ENCODE data around the gene DCUN1D4. TPM values are rescaled to one million over a fixed set of nuclear protein-coding genes. Genes with fewer than 3 reads are reported as not detected.

Gene DCUN1D4
- total RNA-seq, 2 experiments from 2014 or later = 24.4 to 30.4 TPM

DNA sequence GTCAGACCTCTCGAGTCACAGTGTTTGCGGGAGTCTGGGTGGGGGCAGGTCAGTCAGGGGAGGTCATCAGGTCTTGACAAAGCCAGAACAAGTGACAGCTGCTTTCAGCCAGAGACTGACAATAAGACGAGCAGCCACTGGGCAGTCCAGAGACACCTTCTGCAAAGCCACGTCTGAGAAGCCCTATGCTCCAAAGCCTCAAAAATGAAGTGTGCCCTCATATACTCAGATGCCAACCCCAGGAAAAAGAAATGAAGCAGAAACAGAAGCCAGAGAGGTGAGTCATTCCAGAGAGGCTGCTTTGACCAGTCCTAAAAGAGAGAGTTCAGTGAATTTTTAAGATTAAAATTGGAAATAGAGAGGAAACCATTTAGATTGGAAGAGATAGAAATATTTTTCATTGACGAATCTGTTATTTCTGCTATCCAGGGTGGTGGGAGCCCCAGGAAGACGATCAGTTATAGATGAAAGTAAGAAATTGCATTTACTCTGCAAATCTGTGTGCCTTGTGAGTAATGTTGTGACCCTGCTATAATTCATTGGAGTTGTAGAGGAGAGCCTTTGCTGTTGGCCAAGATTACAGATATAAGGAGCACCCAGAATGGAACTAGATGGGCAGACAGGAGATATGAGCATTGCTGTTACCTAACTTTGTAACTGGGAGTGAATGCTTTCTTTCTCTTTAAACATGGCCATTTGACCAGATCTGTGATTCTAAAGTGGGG lies 99.3 kb downstream of the DCUN1D4 start:
- no peak for TF ChIP-seq EZH2phosphoT487 (IDR thresholded peaks at IDR 0.05; ENCODE audit: borderline replicate concordance, low read depth, low read length)
- TF ChIP-seq, protein P1, sequence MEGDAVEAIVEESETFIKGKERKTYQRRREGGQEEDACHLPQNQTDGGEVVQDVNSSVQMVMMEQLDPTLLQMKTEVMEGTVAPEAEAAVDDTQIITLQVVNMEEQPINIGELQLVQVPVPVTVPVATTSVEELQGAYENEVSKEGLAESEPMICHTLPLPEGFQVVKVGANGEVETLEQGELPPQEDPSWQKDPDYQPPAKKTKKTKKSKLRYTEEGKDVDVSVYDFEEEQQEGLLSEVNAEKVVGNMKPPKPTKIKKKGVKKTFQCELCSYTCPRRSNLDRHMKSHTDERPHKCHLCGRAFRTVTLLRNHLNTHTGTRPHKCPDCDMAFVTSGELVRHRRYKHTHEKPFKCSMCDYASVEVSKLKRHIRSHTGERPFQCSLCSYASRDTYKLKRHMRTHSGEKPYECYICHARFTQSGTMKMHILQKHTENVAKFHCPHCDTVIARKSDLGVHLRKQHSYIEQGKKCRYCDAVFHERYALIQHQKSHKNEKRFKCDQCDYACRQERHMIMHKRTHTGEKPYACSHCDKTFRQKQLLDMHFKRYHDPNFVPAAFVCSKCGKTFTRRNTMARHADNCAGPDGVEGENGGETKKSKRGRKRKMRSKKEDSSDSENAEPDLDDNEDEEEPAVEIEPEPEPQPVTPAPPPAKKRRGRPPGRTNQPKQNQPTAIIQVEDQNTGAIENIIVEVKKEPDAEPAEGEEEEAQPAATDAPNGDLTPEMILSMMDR (conservative IDR thresholded peaks at IDR 0.05; ENCODE audit: low read length) = no peak
- CTCF ChIA-PET (ENCODE audit: unreplicated experiment) = no interaction called here

DNA sequence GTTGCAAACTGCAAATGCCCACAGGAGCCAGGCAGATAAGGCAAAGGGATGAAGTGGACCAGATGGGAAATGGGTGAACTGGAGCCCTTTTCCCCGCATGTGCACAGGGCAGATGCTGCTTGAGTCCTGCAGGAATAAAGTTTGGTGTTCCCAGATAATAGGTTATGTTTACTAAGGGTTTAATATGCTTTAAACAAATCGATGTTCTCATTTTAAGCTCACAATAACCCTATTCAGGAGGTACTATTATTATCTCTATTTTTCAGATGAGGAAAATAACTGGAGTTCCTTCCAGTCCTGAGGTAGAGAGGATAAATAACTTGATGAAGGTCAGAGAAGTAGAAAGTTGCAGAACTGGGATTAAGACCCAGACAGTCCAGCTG lies 99.9 kb downstream of the DCUN1D4 start:
- H4K20me1 ChIP-seq (ENCODE audit: insufficient read depth, low read length) = no peaks in the 10 kb centered on the region
- H3K4me3 ChIP-seq (ENCODE audit: low read depth, low read length, poor library complexity, severe bottlenecking) = no peak overlapping the region
- no peak for DNase-seq (ENCODE audit: low spot score)
- intact Hi-C loops (cut with micrococcal nuclease; ENCODE audit: unreplicated experiment) = no loop called here
- no peak overlapping the region for H2AFZ ChIP-seq (ENCODE audit: low read length)
- POLR2A ChIA-PET = no interaction called here
- H3K36me3 ChIP-seq (ENCODE audit: insufficient read depth, low read length) = no peaks in the 10 kb centered on the region
- BruUV-seq (replicated peaks) = no TSS peak
- H3K4me1 ChIP-seq (ENCODE audit: insufficient read depth, low read length, poor library complexity, severe bottlenecking) = no peaks in the 10 kb centered on the region
- H3K27ac ChIP-seq (ENCODE audit: low read depth, low read length, poor library complexity, severe bottlenecking) = no peak overlapping the region
- CTCF ChIA-PET (ENCODE audit: unreplicated experiment) = no interaction called here
- H3K9me2 ChIP-seq (ENCODE audit: insufficient read depth, low read length) = no peaks in the 10 kb centered on the region
- H3K4me2 ChIP-seq (ENCODE audit: low read length) = no peak overlapping the region
- no peaks in the 10 kb centered on the region for H3K79me2 ChIP-seq (ENCODE audit: insufficient read depth, low read depth, low read length)
- TF ChIP-seq EZH2phosphoT487 (IDR thresholded peaks at IDR 0.05; ENCODE audit: borderline replicate concordance, low read depth, low read length) = no peak
- TF ChIP-seq, protein P1 (conservative IDR thresholded peaks at IDR 0.05; ENCODE audit: low read length) = no peak
- no peaks in the 10 kb centered on the region for H3K9me3 ChIP-seq (ENCODE audit: low read length)

More for the DNA sequence above, 99.3 kb downstream of the DCUN1D4 start:
- Histone ChIP-seq H3K9me2 (ENCODE audit: insufficient read depth, low read length) (no peaks in the 10 kb centered on the region), H4K20me1 (ENCODE audit: insufficient read depth, low read length) (no peaks in the 10 kb centered on the region), H3K27ac (ENCODE audit: low read depth, low read length, poor library complexity, severe bottlenecking) (no peak overlapping the region), H3K4me3 (ENCODE audit: low read depth, low read length, poor library complexity, severe bottlenecking) (no peak overlapping the region), H3K4me2 (ENCODE audit: low read length) (no peak overlapping the region), H3K79me2 (ENCODE audit: insufficient read depth, low read depth, low read length) (no peaks in the 10 kb centered on the region), H2AFZ (ENCODE audit: low read length) (no peak overlapping the region), H3K9me3 (ENCODE audit: low read length) (no peaks in the 10 kb centered on the region), H3K36me3 (ENCODE audit: insufficient read depth, low read length) (no peaks in the 10 kb centered on the region), H3K4me1 (ENCODE audit: insufficient read depth, low read length, poor library complexity, severe bottlenecking) (no peaks in the 10 kb centered on the region)
- POLR2A ChIA-PET = no interaction called here
- BruUV-seq (replicated peaks) = no TSS peak
- intact Hi-C loops (cut with micrococcal nuclease; ENCODE audit: unreplicated experiment) = no loop called here
- DNase-seq (ENCODE audit: low spot score) = no peak

DNA sequence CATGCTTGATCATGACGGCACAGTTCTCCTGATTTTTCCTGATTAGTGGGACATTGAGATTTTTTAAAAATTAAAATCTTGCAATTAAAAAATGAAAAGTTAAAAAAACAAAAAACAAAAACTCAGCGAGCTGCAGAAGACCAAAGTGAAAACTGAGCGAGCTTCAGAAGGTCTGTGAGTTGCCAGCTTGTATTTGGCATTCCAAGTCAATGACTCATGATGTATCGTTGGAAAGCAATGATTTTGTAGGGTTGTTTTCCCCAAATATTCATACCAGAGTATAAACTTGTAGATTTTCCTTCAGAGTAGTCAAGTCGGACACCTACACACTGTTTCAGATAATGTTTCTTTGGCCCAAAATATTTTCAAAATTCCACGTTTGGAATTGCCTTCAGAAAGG lies 100.3 kb downstream of the DCUN1D4 start:
- no peaks in the 10 kb centered on the region for H3K9me2 ChIP-seq (ENCODE audit: insufficient read depth, low read length)
- DNase-seq (ENCODE audit: low spot score) = no peak
- no peak overlapping the region for H3K27ac ChIP-seq (ENCODE audit: low read depth, low read length, poor library complexity, severe bottlenecking)
- H3K4me2 ChIP-seq (ENCODE audit: low read length) = no peak overlapping the region
- H3K4me1 ChIP-seq (ENCODE audit: insufficient read depth, low read length, poor library complexity, severe bottlenecking) = no peaks in the 10 kb centered on the region
- no peak overlapping the region for H3K4me3 ChIP-seq (ENCODE audit: low read depth, low read length, poor library complexity, severe bottlenecking)
- TF ChIP-seq, protein P1 (conservative IDR thresholded peaks at IDR 0.05; ENCODE audit: low read length) = no peak
- no peak for TF ChIP-seq EZH2phosphoT487 (IDR thresholded peaks at IDR 0.05; ENCODE audit: borderline replicate concordance, low read depth, low read length)
- CTCF ChIA-PET (ENCODE audit: unreplicated experiment) = no interaction called here
- no peaks in the 10 kb centered on the region for H3K36me3 ChIP-seq (ENCODE audit: insufficient read depth, low read length)
- H3K9me3 ChIP-seq (ENCODE audit: low read length) = no peaks in the 10 kb centered on the region
- intact Hi-C loops (cut with micrococcal nuclease; ENCODE audit: unreplicated experiment) = no loop called here
- no TSS peak for BruUV-seq (replicated peaks)
- H3K79me2 ChIP-seq (ENCODE audit: insufficient read depth, low read depth, low read length) = no peaks in the 10 kb centered on the region
- H4K20me1 ChIP-seq (ENCODE audit: insufficient read depth, low read length) = no peaks in the 10 kb centered on the region
- POLR2A ChIA-PET = no interaction called here
- no peak overlapping the region for H2AFZ ChIP-seq (ENCODE audit: low read length)
